MCF 10A (cell line): ENCODE results near the gene KRT38. TPM values are rescaled to one million over a fixed set of nuclear protein-coding genes. Genes with fewer than 3 reads are reported as not detected.

Source experiments
- BruUV-seq: library from RNA; stranded (reverse); fragments of 400-500 nt; replicated peaks from 2 replicates; lab custom pipeline; 2021; lab: Mats Ljungman, UMichigan
- CTCF ChIA-PET: fragments of 300-600 bp; sonication (Branson Sonifier 250); formaldehyde crosslinking; extraction: SDS; loops from one replicate; lab custom pipeline; 2021; ENCODE audit warnings: antibody characterized with exemption, inconsistent platforms; lab: Yijun Ruan, JAX
- POLR2A ChIA-PET: fragments of 300-600, 350-650 bp; sonication (Branson Sonifier 250); formaldehyde crosslinking; extraction: SDS; loops from one replicate; lab custom pipeline; 2020; ENCODE audit warnings: antibody characterized with exemption, inconsistent platforms; lab: Yijun Ruan, JAX
- DNase-seq: peaks from one replicate; pipeline ENCODE4 v3.0.0-alpha.2; 2018; ENCODE audit not compliant: unreplicated experiment
- H3K27ac Mint-ChIP-seq: one replicate; pipeline ENCODE4 v1.8.0; 2022; ENCODE audit warnings: mild to moderate bottlenecking, low read depth, mixed read lengths; ENCODE audit not compliant: unreplicated experiment
- H3K27me3 Mint-ChIP-seq: one replicate; pipeline ENCODE4 v1.8.0; 2022; ENCODE audit warnings: mixed read lengths; ENCODE audit not compliant: insufficient read depth, unreplicated experiment
- H3K36me3 Mint-ChIP-seq: one replicate; pipeline ENCODE4 v1.8.0; 2022; ENCODE audit warnings: mild to moderate bottlenecking, moderate library complexity, mixed read lengths; ENCODE audit not compliant: insufficient read depth, unreplicated experiment
- H3K4me1 Mint-ChIP-seq: one replicate; pipeline ENCODE4 v1.8.0; 2022; ENCODE audit warnings: mixed read lengths; ENCODE audit not compliant: insufficient read depth, unreplicated experiment
- H3K4me3 Mint-ChIP-seq: one replicate; pipeline ENCODE4 v1.8.0; 2022; ENCODE audit warnings: mild to moderate bottlenecking, moderate library complexity, mixed read lengths; ENCODE audit not compliant: unreplicated experiment
- H3K9me3 Mint-ChIP-seq: one replicate; pipeline ENCODE4 v1.8.0; 2022; ENCODE audit warnings: mixed read lengths; ENCODE audit not compliant: unreplicated experiment
- CTCF ChIP-seq: fragments of 200-600 bp; IDR thresholded peaks from one replicate; pipeline ENCODE4 v1.8.0; 2022; ENCODE audit warnings: antibody characterized with exemption, mild to moderate bottlenecking; ENCODE audit not compliant: unreplicated experiment
- intact Hi-C: fragments of 100-400 bp; cut with micrococcal nuclease; formaldehyde crosslinking; loops from 2 replicates; pipeline ENCODE4 v1.14.1; 2022
- total RNA-seq: library from RNA; stranded (reverse); gene quantifications from 2 replicates; pipeline ENCODE4 v1.2.3, GENCODE V29; 2022

The KRT38 gene
- total RNA-seq, 1 experiment from 2014 or later = not detected

- no peak for TF ChIP-seq CTCF
- POLR2A ChIA-PET = no interaction called here
- DNase-seq = no peak
- no peaks in the 10 kb centered on the region for H3K4me1 Mint-ChIP-seq
- no peaks in the 10 kb centered on the region for H3K9me3 Mint-ChIP-seq
- H3K27ac Mint-ChIP-seq = no peak within 1 kb of the TSS
- H3K4me3 Mint-ChIP-seq = no peak within 1 kb of the TSS
- no TSS peak for BruUV-seq
- no peaks in the 10 kb centered on the region for H3K27me3 Mint-ChIP-seq
- CTCF ChIA-PET = interaction anchor here (1.1 kb wide), 1 partner anchor 15 kb away, joined by 4 read pairs; no protein-coding TSS in a partner anchor
- intact Hi-C loops = no loop called here
- H3K36me3 Mint-ChIP-seq = no peaks in the 10 kb centered on the region
Measured at GRCh38 chr17:41481036-41481435, 40.3 kb upstream of the KRT38 start, which contains the start of gene KRT35. Gene KRT35, minus strand, starts transcription at chr17:41481151. Its CDS starts 54 bp downstream, at chr17:41481097.

GRCh38 chr17:41480581-41480980, 39.8 kb upstream of the KRT38 start:
- H3K27ac Mint-ChIP-seq = no peak overlapping the region
- no peaks in the 10 kb centered on the region for H3K4me1 Mint-ChIP-seq
- POLR2A ChIA-PET = interaction anchor here (0.6 kb wide), 1 partner anchor 12 kb away, joined by 3 read pairs; no protein-coding TSS in a partner anchor
- H3K4me3 Mint-ChIP-seq = no peak overlapping the region
- H3K9me3 Mint-ChIP-seq = no peaks in the 10 kb centered on the region
- no peaks in the 10 kb centered on the region for H3K36me3 Mint-ChIP-seq
- no peaks in the 10 kb centered on the region for H3K27me3 Mint-ChIP-seq
- TF ChIP-seq CTCF = no peak
- intact Hi-C loops = no loop called here
- CTCF ChIA-PET = interaction anchor here (0.5 to 1.1 kb wide), 2 partner anchors 15 to 1857 kb away, joined by 4 read pairs; no protein-coding TSS in a partner anchor
- no TSS peak for BruUV-seq
- DNase-seq = no peak

- intact Hi-C loops = no loop called here
- TF ChIP-seq CTCF = no peak
Measured at GRCh38 chr17:41480136-41480535, 39.4 kb upstream of the KRT38 start.

DNA sequence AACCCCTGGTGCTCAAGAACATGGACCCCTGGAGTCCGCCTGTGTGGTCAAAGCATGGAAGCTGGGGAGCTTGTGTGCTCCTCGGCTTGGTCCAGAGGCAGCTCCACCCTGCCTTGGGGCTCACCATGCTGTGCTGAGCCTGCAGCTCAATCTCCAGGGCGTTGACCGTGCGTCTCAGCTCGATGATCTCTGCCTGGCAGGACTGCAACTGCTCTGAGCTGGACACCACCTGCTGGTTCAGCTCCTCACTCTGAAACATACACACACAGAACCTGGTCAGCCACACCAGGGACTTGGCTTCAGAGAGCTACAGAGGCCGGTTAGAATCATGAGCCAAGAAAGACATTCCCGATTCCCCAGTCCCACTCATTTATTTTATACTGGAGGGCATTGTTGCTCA, 37.5 kb upstream of the KRT38 start:
- Mint-ChIP-seq H3K4me1 (no peaks in the 10 kb centered on the region), H3K27ac (no peak overlapping the region), H3K36me3 (no peaks in the 10 kb centered on the region), H3K9me3 (no peaks in the 10 kb centered on the region), H3K27me3 (peaks cover 13% of the 10 kb centered on the region), H3K4me3 (no peak overlapping the region)
- no peak for DNase-seq
- no TSS peak for BruUV-seq
- ChIA-PET POLR2A (interaction anchor here (0.6 kb wide), 1 partner anchor 9 kb away, joined by 3 read pairs; no protein-coding TSS in a partner anchor), CTCF (interaction anchor here (0.5 to 0.8 kb wide), 3 partner anchors 71 to 588 kb away, joined by 3 to 5 read pairs (median 4); no protein-coding TSS in a partner anchor)
- no peak for TF ChIP-seq CTCF
- intact Hi-C loops = no loop called here

More at GRCh38 chr17:41480136-41480535, 39.4 kb upstream of the KRT38 start:
- H3K27ac Mint-ChIP-seq = no peak overlapping the region
- BruUV-seq = no TSS peak
- H3K4me1 Mint-ChIP-seq = no peaks in the 10 kb centered on the region
- no peaks in the 10 kb centered on the region for H3K36me3 Mint-ChIP-seq
- no peak overlapping the region for H3K4me3 Mint-ChIP-seq
- ChIA-PET POLR2A (interaction anchor here (0.6 to 1.1 kb wide), 3 partner anchors 12 to 344 kb away, joined by 3 to 6 read pairs (median 3); no protein-coding TSS in a partner anchor), CTCF (interaction anchor here (0.5 to 0.7 kb wide), 2 partner anchors 64 to 1857 kb away, joined by 3 to 4 read pairs; no protein-coding TSS in a partner anchor)
- no peaks in the 10 kb centered on the region for H3K9me3 Mint-ChIP-seq
- H3K27me3 Mint-ChIP-seq = no peaks in the 10 kb centered on the region
- no peak for DNase-seq
